CD4-positive, alpha-beta T cell (primary cell): ENCODE measurements around the gene TIE1. TPM values are rescaled to one million over a fixed set of nuclear protein-coding genes. Genes with fewer than 3 reads are reported as not detected.

Experiments used
- ATAC-seq: fragments of 200-7000 bp; cut with Tn5 transposase; one replicate; pipeline ENCODE4 v1.10.0; 2022; ENCODE audit warnings: mild to moderate bottlenecking; ENCODE audit not compliant: poor library complexity
- CTCF ChIA-PET: fragments of 350-600 bp; sonication (Branson Sonifier 250); formaldehyde crosslinking; loops from one replicate; lab custom pipeline; 2021; ENCODE audit warnings: antibody characterized with exemption, inconsistent platforms; lab: Charles Lee
- POLR2A ChIA-PET: fragments of 350-600 bp; sonication (Branson Sonifier 250); formaldehyde crosslinking; loops from one replicate; lab custom pipeline; 2021; ENCODE audit warnings: antibody characterized with exemption, inconsistent platforms; lab: Charles Lee
- DNase-seq, 14 experiments: peaks; one replicate each; pipeline ENCODE4 v3.0.0-alpha.2; 2013 to 2020; ENCODE audit warnings: mixed read lengths in 2 of 14
- H3K27ac ChIP-seq, 2 donors: one replicate each; pipeline versions ENCODE4 v1.5.1 to v1.7.0; 2013; ENCODE audit warnings: low read length in 2 of 2, low read depth in 1 of 2, mild to moderate bottlenecking in 1 of 2
- H3K27me3 ChIP-seq, 2 experiments: 1 replicate in 1 of 2; 2 replicates in 1 of 2; pipeline versions ENCODE4 v1.6.1 to v1.7.0; 2013; ENCODE audit warnings: low read length in 2 of 2, control low read depth in 1 of 2, mild to moderate bottlenecking in 1 of 2, moderate library complexity in 1 of 2; ENCODE audit not compliant: insufficient read depth in 2 of 2, control insufficient read depth in 1 of 2
- H3K36me3 ChIP-seq: one replicate; pipeline ENCODE4 v1.6.1; 2013; ENCODE audit warnings: low read length, control low read depth; ENCODE audit not compliant: insufficient read depth
- H3K4me1 ChIP-seq: one replicate; pipeline ENCODE4 v1.6.1; 2013; ENCODE audit warnings: low read length, control low read depth; ENCODE audit not compliant: insufficient read depth
- H3K4me3 ChIP-seq: one replicate; pipeline ENCODE4 v1.5.1; 2013; ENCODE audit warnings: mild to moderate bottlenecking, low read length, moderate library complexity
- H3K9me3 ChIP-seq, 2 experiments: 1 replicate in 1 of 2; 2 replicates in 1 of 2; pipeline versions ENCODE4 v1.6.1 to v1.7.0; 2013; ENCODE audit warnings: low read length in 2 of 2, mild to moderate bottlenecking in 2 of 2, control low read depth in 1 of 2, moderate library complexity in 1 of 2; ENCODE audit not compliant: control insufficient read depth in 1 of 2, insufficient read depth in 1 of 2
- H3K27ac Mint-ChIP-seq: one replicate; pipeline ENCODE4 v1.8.0; 2020; ENCODE audit warnings: mixed read lengths
- H3K27me3 Mint-ChIP-seq: one replicate; pipeline ENCODE4 v1.8.0; 2021; ENCODE audit warnings: mixed read lengths
- H3K36me3 Mint-ChIP-seq: one replicate; pipeline ENCODE4 v1.8.0; 2021; ENCODE audit warnings: low read depth, mixed read lengths
- H3K4me1 Mint-ChIP-seq: one replicate; pipeline ENCODE4 v1.8.0; 2021; ENCODE audit warnings: low read depth, mixed read lengths
- H3K4me3 Mint-ChIP-seq: one replicate; pipeline ENCODE4 v1.8.0; 2020; ENCODE audit warnings: mild to moderate bottlenecking, mixed read lengths
- H3K9me3 Mint-ChIP-seq: one replicate; pipeline ENCODE4 v1.8.0; 2020; ENCODE audit warnings: mixed read lengths
- intact Hi-C, 2 experiments: fragments of 100-400 bp; cut with DNase I in 1 of 2; cut with micrococcal nuclease in 1 of 2; formaldehyde crosslinking; loops; one replicate each; pipeline versions ENCODE4 v1.15.1 to v1.9.0; 2023 to 2025; cut with DNase I, micrococcal nuclease
- total RNA-seq, 174 experiments: library from RNA in 2 of 174; stranded (reverse) in 2 of 174; gene quantifications; one replicate each; pipeline ENCODE4 v1.2.3 and lab custom pipeline; 2021 to 2026
- TF ChIP-seq, protein P1 (sequence below): fragments of 200-600 bp; IDR thresholded peaks from one replicate; pipeline ENCODE4 v1.8.0; 2022; ENCODE audit warnings: antibody characterized with exemption, mild to moderate bottlenecking

Gene TIE1
- total RNA-seq, 2 experiments from 2014 or later = not detected

DNA sequence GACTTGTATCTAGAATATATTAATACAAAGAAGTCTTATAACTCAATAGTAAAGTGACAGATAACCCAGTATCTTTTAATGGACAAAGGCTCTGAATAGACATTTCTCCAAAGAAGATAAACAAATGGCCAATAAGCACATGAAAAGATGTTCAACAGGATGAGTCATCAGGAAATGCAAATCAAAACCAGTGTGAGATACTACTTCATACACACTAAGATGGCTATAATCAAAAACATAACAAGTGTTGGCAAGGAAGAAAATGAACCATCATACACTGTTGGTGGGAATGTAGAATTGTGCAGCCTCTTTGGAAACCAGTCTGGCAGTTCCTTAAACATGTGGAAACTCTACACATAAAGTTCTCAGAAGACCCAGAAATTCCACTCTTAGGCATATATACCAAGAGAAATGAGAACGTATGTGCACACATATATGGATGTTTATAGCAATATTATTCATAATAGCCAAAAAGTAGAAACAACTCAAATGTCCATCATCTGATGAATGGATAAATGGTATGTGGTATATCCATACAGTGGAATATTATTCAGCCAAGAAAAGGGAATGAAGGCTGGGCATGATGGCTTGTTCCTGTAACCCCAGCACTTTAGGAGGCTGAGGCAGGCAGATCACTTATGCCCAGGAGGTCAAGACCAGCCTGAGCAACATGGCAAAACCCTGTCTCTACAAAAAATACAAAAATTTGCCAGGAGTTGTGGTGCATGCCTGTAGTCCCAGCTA, 26.9 kb downstream of the TIE1 start:
- H3K4me1 ChIP-seq = no peaks in the 10 kb centered on the region
- Mint-ChIP-seq H3K27ac (peak overlapping the region; percentile 21), H3K9me3 (peaks cover 15% of the 10 kb centered on the region), H3K4me3 (no peak overlapping the region), H3K27me3 (no peaks in the 10 kb centered on the region), H3K4me1 (peaks cover 44% of the 10 kb centered on the region), H3K36me3 (peaks cover 13% of the 10 kb centered on the region)
- TF ChIP-seq, protein P1, sequence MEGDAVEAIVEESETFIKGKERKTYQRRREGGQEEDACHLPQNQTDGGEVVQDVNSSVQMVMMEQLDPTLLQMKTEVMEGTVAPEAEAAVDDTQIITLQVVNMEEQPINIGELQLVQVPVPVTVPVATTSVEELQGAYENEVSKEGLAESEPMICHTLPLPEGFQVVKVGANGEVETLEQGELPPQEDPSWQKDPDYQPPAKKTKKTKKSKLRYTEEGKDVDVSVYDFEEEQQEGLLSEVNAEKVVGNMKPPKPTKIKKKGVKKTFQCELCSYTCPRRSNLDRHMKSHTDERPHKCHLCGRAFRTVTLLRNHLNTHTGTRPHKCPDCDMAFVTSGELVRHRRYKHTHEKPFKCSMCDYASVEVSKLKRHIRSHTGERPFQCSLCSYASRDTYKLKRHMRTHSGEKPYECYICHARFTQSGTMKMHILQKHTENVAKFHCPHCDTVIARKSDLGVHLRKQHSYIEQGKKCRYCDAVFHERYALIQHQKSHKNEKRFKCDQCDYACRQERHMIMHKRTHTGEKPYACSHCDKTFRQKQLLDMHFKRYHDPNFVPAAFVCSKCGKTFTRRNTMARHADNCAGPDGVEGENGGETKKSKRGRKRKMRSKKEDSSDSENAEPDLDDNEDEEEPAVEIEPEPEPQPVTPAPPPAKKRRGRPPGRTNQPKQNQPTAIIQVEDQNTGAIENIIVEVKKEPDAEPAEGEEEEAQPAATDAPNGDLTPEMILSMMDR = no peak
- H3K27ac ChIP-seq = no peak overlapping the region
- ChIA-PET POLR2A (no interaction called here), CTCF (interaction anchor here (0.5 kb wide), 1 partner anchor 161 kb away, joined by 3 read pairs; no protein-coding TSS in a partner anchor)
- no peaks in the 10 kb centered on the region for H3K27me3 ChIP-seq
- H3K9me3 ChIP-seq = peaks cover 15% of the 10 kb centered on the region in 2 experiments
- intact Hi-C loops = no loop called here
- ATAC-seq (peak; percentile 37), DNase-seq (no peak)
- no peaks in the 10 kb centered on the region for H3K36me3 ChIP-seq
- H3K4me3 ChIP-seq = no peak overlapping the region

DNA sequence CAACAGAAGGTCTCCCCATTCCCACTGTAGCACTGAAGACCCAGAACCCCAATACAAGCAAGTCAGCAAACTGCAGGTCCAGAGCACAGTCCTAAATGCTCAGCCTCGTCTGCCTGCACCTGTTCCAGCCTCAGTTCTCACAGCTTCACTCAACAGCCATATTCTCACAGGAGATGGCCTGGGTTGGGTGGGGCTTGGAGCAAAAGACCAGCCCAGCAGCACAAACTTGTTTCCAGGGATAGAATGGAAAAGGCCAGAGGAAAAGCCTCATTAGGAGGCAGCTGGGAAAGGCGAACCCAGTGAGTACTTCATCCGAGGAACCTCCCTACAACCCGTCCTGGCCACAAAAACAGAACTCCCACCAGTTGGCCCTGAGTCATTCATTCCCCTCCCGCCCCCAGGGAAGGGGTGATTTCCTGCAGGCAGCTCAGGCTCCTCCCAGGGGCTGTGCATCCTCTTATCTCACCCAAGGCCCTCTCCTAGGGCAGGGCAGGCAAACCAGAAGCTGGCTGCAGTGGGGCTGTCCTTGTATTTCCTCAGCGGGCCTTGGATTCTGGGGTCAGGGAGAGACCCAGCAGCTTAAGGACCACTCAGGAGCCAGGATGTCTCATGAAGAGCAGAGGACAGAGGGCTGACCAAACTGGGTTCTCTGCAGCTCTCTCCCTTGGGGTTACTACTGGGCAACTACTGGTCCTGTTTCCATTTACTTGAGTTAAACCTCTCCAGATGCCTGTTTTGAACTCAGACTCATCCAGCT, 29.4 kb downstream of the TIE1 start:
- H3K36me3 Mint-ChIP-seq = peaks cover 2% of the 10 kb centered on the region
- DNase-seq (peak in 4 of 14 experiments; percentile 7 to 44 (median 40)), ATAC-seq (no peak)
- intact Hi-C loops = no loop called here
- no peaks in the 10 kb centered on the region for H3K27me3 ChIP-seq
- no peaks in the 10 kb centered on the region for H3K27me3 Mint-ChIP-seq
- peaks cover 8% of the 10 kb centered on the region for H3K9me3 Mint-ChIP-seq
- POLR2A ChIA-PET = no interaction called here
- H3K4me3 ChIP-seq = no peak overlapping the region
- H3K27ac Mint-ChIP-seq = no peak overlapping the region
- no peaks in the 10 kb centered on the region for H3K36me3 ChIP-seq
- H3K27ac ChIP-seq = no peak overlapping the region
- CTCF ChIA-PET = no interaction called here
- no peaks in the 10 kb centered on the region for H3K4me1 ChIP-seq
- peaks cover 35% of the 10 kb centered on the region for H3K4me1 Mint-ChIP-seq
- H3K9me3 ChIP-seq = peaks cover 10 to 12% of the 10 kb centered on the region in 2 experiments
- TF ChIP-seq, protein P1 = no peak
- no peak overlapping the region for H3K4me3 Mint-ChIP-seq

DNA sequence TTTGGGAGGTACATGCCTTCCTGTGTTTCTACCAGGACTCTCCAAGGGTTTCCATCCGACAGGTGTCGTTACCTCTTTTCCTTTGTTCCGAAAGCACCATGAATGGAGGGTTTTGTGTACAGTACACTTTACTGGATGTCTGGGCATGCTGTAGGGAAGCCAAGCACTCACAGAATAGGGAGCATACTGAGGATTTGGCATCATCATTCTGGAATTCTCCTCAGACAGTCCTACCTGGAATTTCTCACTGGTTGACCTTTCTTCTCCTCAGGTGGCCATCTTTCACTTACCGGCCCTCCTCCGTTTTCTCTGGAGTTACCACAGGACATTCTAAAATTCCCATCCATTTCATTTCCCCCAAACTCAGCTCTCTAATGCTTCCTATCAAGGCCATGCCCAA, 30.9 kb downstream of the TIE1 start:
- ChIA-PET CTCF (no interaction called here), POLR2A (no interaction called here)
- Mint-ChIP-seq H3K9me3 (peaks cover 8% of the 10 kb centered on the region), H3K4me1 (peaks cover 30% of the 10 kb centered on the region), H3K27ac (no peak overlapping the region), H3K36me3 (no peaks in the 10 kb centered on the region), H3K4me3 (no peak overlapping the region), H3K27me3 (no peaks in the 10 kb centered on the region)
- Histone ChIP-seq H3K9me3 (peaks cover 5 to 6% of the 10 kb centered on the region in 2 experiments), H3K27me3 (no peaks in the 10 kb centered on the region), H3K27ac (no peak overlapping the region), H3K4me1 (no peaks in the 10 kb centered on the region), H3K4me3 (no peak overlapping the region), H3K36me3 (no peaks in the 10 kb centered on the region)
- ATAC-seq (no peak), DNase-seq (no peak)
- TF ChIP-seq, protein P1 = no peak
- intact Hi-C loops = no loop called here
